Measurements from ENCODE around the gene PKP2. TPM values are rescaled to one million over a fixed set of nuclear protein-coding genes. Genes with fewer than 3 reads are reported as not detected.

PKP2 gene
- total and polyA plus RNA-seq, 11 donors = 111 to 576 (median 368) TPM

GRCh38 chr12:32757157-32757556 is 139.4 kb downstream of the PKP2 start:
- intact Hi-C loops (cut with DNase I) = loop anchor here (2.0 to 10.0 kb wide), 7 partner anchors 160 to 1266 kb away; partner anchors contain the start of gene ALG10 (in 7 of the 10)
- TF ChIP-seq CTCF (IDR thresholded peaks at IDR 0.05) (no peak), POLR2A (IDR thresholded peaks at IDR 0.05) (no peak)
- DNase-seq (no peak), ATAC-seq (no peak)
- Histone ChIP-seq H3K4me3 (no peak overlapping the region), H3K36me3 (peaks cover 0 to 21% (median 18%) of the 10 kb centered on the region in 9 donors), H3K27me3 (peaks cover 0 to 3% (median 0%) of the 10 kb centered on the region in 9 donors), H3K4me1 (peaks cover 5 to 28% (median 16%) of the 10 kb centered on the region in 12 donors), H3K27ac (no peak overlapping the region), H3K9me3 (no peaks in the 10 kb centered on the region)
- 91 to 93% (median 92%) methylated on average over 3 of the region's 3 CpGs for WGBS, 4 donors

GRCh38 chr12:32756476-32757066 is 140.0 kb downstream of the PKP2 start:
- 33 to 39% (median 37%) methylated on average over 8 of the region's 8 CpGs for WGBS, 4 donors
- peaks cover 0 to 26% (median 24%) of the 10 kb centered on the region in 9 donors for H3K36me3 ChIP-seq
- H3K4me1 ChIP-seq = peaks cover 5 to 28% (median 16%) of the 10 kb centered on the region in 12 donors
- intact Hi-C loops (cut with DNase I) = loop anchor here (1.0 to 10.0 kb wide), 9 partner anchors 161 to 1266 kb away; partner anchors contain the start of gene ALG10 (in 7 of the 10)
- no peaks in the 10 kb centered on the region for H3K9me3 ChIP-seq
- peak overlapping the region in 6 of 12 donors; percentile 86 to 95 (median 94) for H3K27ac ChIP-seq
- peak overlapping the region in 9 of 12 donors; percentile 71 to 98 (median 85) for H3K4me3 ChIP-seq
- H3K27me3 ChIP-seq = no peaks in the 10 kb centered on the region
- TF ChIP-seq POLR2A (IDR thresholded peaks at IDR 0.05) (no peak), CTCF (IDR thresholded peaks at IDR 0.05) (no peak)
- ATAC-seq (no peak), DNase-seq (no peak)

GRCh38 chr12:32755654-32756475 is 140.7 kb downstream of the PKP2 start, which contains the start of gene YARS2:
TSS of gene YARS2 (minus strand) at chr12:32755897. CDS start at chr12:32755874, 23 bp downstream.
- 0 to 1% (median 0%) methylated on average over 32 to 39 of the region's 39 CpGs for WGBS, 4 donors
- H3K9me3 ChIP-seq = no peaks in the 10 kb centered on the region
- peak within 1 kb of the TSS; percentile 61 to 95 (median 89) for H3K27ac ChIP-seq
- TF ChIP-seq POLR2A (IDR thresholded peaks at IDR 0.05) (peak in 1 of 2 donors; percentile 47), CTCF (IDR thresholded peaks at IDR 0.05) (peak; percentile 61 to 88 (median 84))
- peaks cover 0 to 33% (median 31%) of the 10 kb centered on the region in 9 donors for H3K36me3 ChIP-seq
- no peaks in the 10 kb centered on the region for H3K27me3 ChIP-seq
- H3K4me1 ChIP-seq = peaks cover 5 to 28% (median 16%) of the 10 kb centered on the region in 12 donors
- DNase-seq (peak; percentile 93 to 97 (median 96)), ATAC-seq (peak; percentile 98 to 99 (median 99))
- intact Hi-C loops (cut with DNase I) = loop anchor here (1.0 to 10.0 kb wide), 10 partner anchors 161 to 1267 kb away; partner anchors contain the start of gene ALG10 (in 8 of the 10)
- peak within 1 kb of the TSS; percentile 71 to 98 (median 84) for H3K4me3 ChIP-seq
